ENCODE results near the gene ACTG1. TPM values are rescaled to one million over a fixed set of nuclear protein-coding genes. Genes with fewer than 3 reads are reported as not detected.

The ACTG1 gene
- total RNA-seq, 1 donor from 2014 or later, result 1,228 TPM

DNA sequence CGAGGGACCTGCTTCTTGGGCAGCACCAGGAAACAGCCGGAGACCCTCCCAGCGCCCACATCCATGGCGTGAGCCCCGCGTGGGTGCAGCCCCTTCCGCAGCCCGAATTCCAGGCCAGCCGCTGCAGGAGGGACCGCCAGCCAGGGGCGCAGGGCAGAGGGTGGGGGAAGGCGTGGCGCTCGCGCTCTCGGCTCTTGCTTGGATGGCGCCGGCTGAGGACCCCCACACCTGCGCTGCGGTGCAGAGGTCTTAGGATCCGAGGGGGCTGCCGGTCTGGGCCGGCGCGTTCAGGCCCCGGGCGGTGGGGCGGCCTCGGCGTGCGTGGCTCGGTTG, 28.8 kb downstream of the ACTG1 start:
- H3K9me3 Mint-ChIP-seq, result no peaks in the 10 kb centered on the region
- no peak overlapping the region for H3K27ac ChIP-seq
- H3K9me3 ChIP-seq (ENCODE audit: low read depth), result no peaks in the 10 kb centered on the region
- H3K27me3 Mint-ChIP-seq (ENCODE audit: insufficient read depth, low read depth), result peaks cover 15% of the 10 kb centered on the region
- H4K20me1 ChIP-seq (ENCODE audit: low read depth), result no peaks in the 10 kb centered on the region
- H3K9ac ChIP-seq, result no peak overlapping the region
- no peaks in the 10 kb centered on the region for H3K36me3 ChIP-seq
- H3K36me3 Mint-ChIP-seq, result no peaks in the 10 kb centered on the region
- H3K4me2 ChIP-seq, result peak overlapping the region; percentile 89
- H3K27ac Mint-ChIP-seq, result no peak overlapping the region
- H3K4me1 ChIP-seq, result peaks cover 19% of the 10 kb centered on the region
- H2AFZ ChIP-seq (replicated peaks), result peak overlapping the region; percentile 94
- H3F3A ChIP-seq (ENCODE audit: low read depth), result peaks cover 26% of the 10 kb centered on the region
- H3K4me3 Mint-ChIP-seq, result no peak overlapping the region
- DNase-seq (ENCODE audit: low spot score), result peak; percentile 51
- H3K79me2 ChIP-seq (ENCODE audit: low read depth), result no peaks in the 10 kb centered on the region
- peak overlapping the region; percentile 50 for H3K4me3 ChIP-seq
- H3K4me1 Mint-ChIP-seq, result peaks cover 48% of the 10 kb centered on the region
- peaks cover 77% of the 10 kb centered on the region for H3K27me3 ChIP-seq
- TF ChIP-seq EZH2 (IDR thresholded peaks at IDR 0.05) (no peak), EZH2phosphoT487 (IDR thresholded peaks at IDR 0.05) (no peak)
- TF ChIP-seq, protein P1, sequence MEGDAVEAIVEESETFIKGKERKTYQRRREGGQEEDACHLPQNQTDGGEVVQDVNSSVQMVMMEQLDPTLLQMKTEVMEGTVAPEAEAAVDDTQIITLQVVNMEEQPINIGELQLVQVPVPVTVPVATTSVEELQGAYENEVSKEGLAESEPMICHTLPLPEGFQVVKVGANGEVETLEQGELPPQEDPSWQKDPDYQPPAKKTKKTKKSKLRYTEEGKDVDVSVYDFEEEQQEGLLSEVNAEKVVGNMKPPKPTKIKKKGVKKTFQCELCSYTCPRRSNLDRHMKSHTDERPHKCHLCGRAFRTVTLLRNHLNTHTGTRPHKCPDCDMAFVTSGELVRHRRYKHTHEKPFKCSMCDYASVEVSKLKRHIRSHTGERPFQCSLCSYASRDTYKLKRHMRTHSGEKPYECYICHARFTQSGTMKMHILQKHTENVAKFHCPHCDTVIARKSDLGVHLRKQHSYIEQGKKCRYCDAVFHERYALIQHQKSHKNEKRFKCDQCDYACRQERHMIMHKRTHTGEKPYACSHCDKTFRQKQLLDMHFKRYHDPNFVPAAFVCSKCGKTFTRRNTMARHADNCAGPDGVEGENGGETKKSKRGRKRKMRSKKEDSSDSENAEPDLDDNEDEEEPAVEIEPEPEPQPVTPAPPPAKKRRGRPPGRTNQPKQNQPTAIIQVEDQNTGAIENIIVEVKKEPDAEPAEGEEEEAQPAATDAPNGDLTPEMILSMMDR (IDR thresholded peaks at IDR 0.05), result no peak

DNA sequence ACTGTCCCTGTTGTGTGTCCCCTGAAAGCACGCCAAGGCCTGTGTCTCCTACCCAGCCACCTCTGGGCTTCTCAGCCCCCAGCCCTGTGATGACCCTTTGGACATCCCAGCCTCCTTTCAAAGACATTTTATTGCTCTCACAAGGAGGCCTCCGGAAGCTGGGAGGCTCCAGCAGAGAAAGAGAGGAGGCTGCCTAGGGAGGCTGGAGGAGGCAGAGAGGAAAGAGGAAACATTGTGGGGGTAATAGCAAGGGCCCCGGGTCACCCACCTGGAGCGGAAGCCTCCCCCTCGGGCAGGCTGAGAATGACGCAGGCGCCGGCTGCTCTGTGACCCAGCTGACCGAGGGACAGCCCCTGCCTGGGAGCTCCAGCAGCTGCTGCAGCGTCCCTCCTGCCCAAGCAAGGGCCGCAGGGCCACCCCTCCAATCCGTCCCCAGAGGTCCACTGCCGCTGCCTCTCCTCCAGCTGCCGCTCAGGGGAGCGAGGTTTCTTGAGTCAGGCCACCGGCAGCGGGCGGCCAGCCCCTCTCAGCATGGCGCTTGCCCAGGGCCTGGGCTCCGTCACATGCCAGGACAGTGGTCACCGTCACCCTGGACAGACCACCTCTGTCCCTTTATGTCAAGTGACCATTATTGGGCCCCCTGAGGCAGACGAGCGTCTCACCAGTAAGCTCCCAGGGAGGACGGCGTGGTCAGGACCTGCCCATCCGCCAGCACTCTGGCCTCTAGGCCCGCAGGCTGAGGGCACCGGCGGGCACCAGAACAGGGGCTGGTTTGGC, 29.3 kb downstream of the ACTG1 start:
- Histone ChIP-seq H3K27ac (no peak overlapping the region), H3F3A (ENCODE audit: low read depth) (peaks cover 26% of the 10 kb centered on the region), H3K27me3 (peaks cover 73% of the 10 kb centered on the region), H3K4me2 (peak overlapping the region; percentile 89), H3K4me3 (peak overlapping the region; percentile 50), H3K79me2 (ENCODE audit: low read depth) (no peaks in the 10 kb centered on the region), H3K9ac (no peak overlapping the region), H4K20me1 (ENCODE audit: low read depth) (no peaks in the 10 kb centered on the region), H3K9me3 (ENCODE audit: low read depth) (no peaks in the 10 kb centered on the region), H3K36me3 (no peaks in the 10 kb centered on the region), H2AFZ (replicated peaks) (peak overlapping the region; percentile 94), H3K4me1 (peaks cover 13% of the 10 kb centered on the region)
- Mint-ChIP-seq H3K36me3 (no peaks in the 10 kb centered on the region), H3K4me1 (peaks cover 48% of the 10 kb centered on the region), H3K27ac (no peak overlapping the region), H3K27me3 (ENCODE audit: insufficient read depth, low read depth) (peaks cover 17% of the 10 kb centered on the region), H3K4me3 (peak overlapping the region; percentile 74), H3K9me3 (no peaks in the 10 kb centered on the region)
- TF ChIP-seq EZH2 (IDR thresholded peaks at IDR 0.05), result no peak
- TF ChIP-seq EZH2phosphoT487 (IDR thresholded peaks at IDR 0.05), result no peak
- TF ChIP-seq, protein P1 (IDR thresholded peaks at IDR 0.05), result no peak
- DNase-seq (ENCODE audit: low spot score), result peak; percentile 58

- H3K27me3 Mint-ChIP-seq (ENCODE audit: insufficient read depth, low read depth), result peaks cover 22% of the 10 kb centered on the region
- Histone ChIP-seq H3K4me1 (peaks cover 10% of the 10 kb centered on the region), H3K9ac (no peak overlapping the region), H3K9me3 (ENCODE audit: low read depth) (no peaks in the 10 kb centered on the region), H4K20me1 (ENCODE audit: low read depth) (no peaks in the 10 kb centered on the region), H3K27me3 (peaks cover 72% of the 10 kb centered on the region), H2AFZ (replicated peaks) (no peak overlapping the region), H3K36me3 (no peaks in the 10 kb centered on the region), H3F3A (ENCODE audit: low read depth) (peaks cover 26% of the 10 kb centered on the region), H3K79me2 (ENCODE audit: low read depth) (no peaks in the 10 kb centered on the region), H3K27ac (no peak overlapping the region), H3K4me2 (no peak overlapping the region), H3K4me3 (no peak overlapping the region)
- TF ChIP-seq, protein P1 (IDR thresholded peaks at IDR 0.05), result no peak
- TF ChIP-seq EZH2 (IDR thresholded peaks at IDR 0.05), result no peak
- TF ChIP-seq EZH2phosphoT487 (IDR thresholded peaks at IDR 0.05), result no peak
- no peak for DNase-seq (ENCODE audit: low spot score)
- H3K4me3 Mint-ChIP-seq, result peak overlapping the region; percentile 74
- H3K27ac Mint-ChIP-seq, result peak overlapping the region; percentile 85
- H3K9me3 Mint-ChIP-seq, result no peaks in the 10 kb centered on the region
- H3K36me3 Mint-ChIP-seq, result no peaks in the 10 kb centered on the region
- H3K4me1 Mint-ChIP-seq, result peaks cover 53% of the 10 kb centered on the region
These were observed 29.9 kb downstream of the ACTG1 start for GRCh38 chr17:81482673-81483072.
